Neural cell (in vitro differentiated cells): ENCODE results near the gene HS2ST1.

ENCODE experiments used
- CTCF ChIP-seq: fragments of 450-650 bp; IDR thresholded peaks from 2 replicates; pipeline ENCODE4 v1.5.1; 2014; ENCODE audit warnings: antibody characterized with exemption, mild to moderate bottlenecking, moderate library complexity; ENCODE audit not compliant: poor library complexity, severe bottlenecking
- EP300 ChIP-seq: fragments of 450-650 bp; conservative IDR thresholded peaks from 2 replicates; pipeline ENCODE4 v1.6.1; 2014; ENCODE audit warnings: antibody characterized with exemption, mild to moderate bottlenecking, moderate library complexity; ENCODE audit not compliant: poor library complexity, severe bottlenecking
- EZH2 ChIP-seq: fragments of 200-600, 300-800 bp; shearing (Covaris generic), sonication (generic); IDR thresholded peaks from 2 replicates; pipeline ENCODE4 v1.6.1; 2014; ENCODE audit warnings: antibody characterized with exemption, low read length, borderline replicate concordance, mild to moderate bottlenecking; ENCODE audit not compliant: insufficient read depth, poor library complexity, severe bottlenecking
- MXI1 ChIP-seq: fragments of 450-650 bp; conservative IDR thresholded peaks from 2 replicates; pipeline ENCODE4 v1.6.1; 2014; ENCODE audit warnings: antibody characterized with exemption, mild to moderate bottlenecking; ENCODE audit not compliant: poor library complexity, severe bottlenecking
- POLR2AphosphoS5 ChIP-seq: IDR thresholded peaks from 2 replicates; pipeline ENCODE4 v1.6.1; 2012
- RAD21 ChIP-seq: fragments of 450-650 bp; conservative IDR thresholded peaks from 2 replicates; pipeline ENCODE4 v1.6.1; 2014; ENCODE audit warnings: antibody characterized with exemption, mild to moderate bottlenecking, moderate library complexity
- REST ChIP-seq: IDR thresholded peaks from 2 replicates; pipeline ENCODE4 v1.6.1; 2012; ENCODE audit warnings: borderline replicate concordance
- SMC3 ChIP-seq: fragments of 450-650 bp; conservative IDR thresholded peaks from 2 replicates; pipeline ENCODE4 v1.6.1; 2014; ENCODE audit warnings: antibody characterized with exemption, mild to moderate bottlenecking, moderate library complexity; ENCODE audit not compliant: poor library complexity
- TAF1 ChIP-seq: IDR thresholded peaks from 2 replicates; pipeline ENCODE4 v1.6.1; 2012; ENCODE audit warnings: low read depth

GRCh38 chr1:87064986-87065385 is 150.6 kb downstream of the HS2ST1 start:
- TF ChIP-seq CTCF (no peak), REST (no peak), POLR2AphosphoS5 (no peak), SMC3 (no peak), TAF1 (no peak), MXI1 (no peak), RAD21 (no peak), EP300 (no peak), EZH2 (no peak)
